ENCODE measurements around the gene CCDC8. TPM values are rescaled to one million over a fixed set of nuclear protein-coding genes. Genes with fewer than 3 reads are reported as not detected.

The CCDC8 gene
- total and polyA plus RNA-seq, 2 of the 4 experiments (the other 2 are of a cell fraction) = 9.3 to 10.2 TPM

- peaks cover 18% of the 10 kb centered on the region for H3K27me3 ChIP-seq (ENCODE audit: control insufficient read depth, insufficient read depth, low read length)
- no peak overlapping the region for H2BK120ac ChIP-seq (ENCODE audit: low read depth, low read length)
- in situ Hi-C loops (cut with MboI; ENCODE audit: low sequenced_read_pairs) = no loop called here
- no peak overlapping the region for H2BK5ac ChIP-seq (ENCODE audit: low read depth, low read length, poor library complexity, severe bottlenecking)
- TF ChIP-seq BHLHE40 (IDR thresholded peaks at IDR 0.05; ENCODE audit: low read depth, low read length) (no peak), ELK1 (IDR thresholded peaks at IDR 0.05; ENCODE audit: borderline replicate concordance, low read depth, low read length) (no peak), SMC3 (IDR thresholded peaks at IDR 0.05; ENCODE audit: low read depth, low read length) (no peak), CTCF (conservative IDR thresholded peaks at IDR 0.05; ENCODE audit: low read depth, low read length) (no peak), USF2 (IDR thresholded peaks at IDR 0.05; ENCODE audit: low read depth, low read length) (no peak), POLR2A (IDR thresholded peaks at IDR 0.05; ENCODE audit: low read depth, low read length) (no peak), NFE2L2 (IDR thresholded peaks at IDR 0.05; ENCODE audit: low read depth, low read length) (no peak), RFX5 (IDR thresholded peaks at IDR 0.05; ENCODE audit: low read depth, low read length) (no peak), FOS (IDR thresholded peaks at IDR 0.05; ENCODE audit: low read depth, low read length) (no peak), RAD21 (IDR thresholded peaks at IDR 0.05; ENCODE audit: low read length) (no peak), CEBPB (IDR thresholded peaks at IDR 0.05; ENCODE audit: low read depth, low read length) (no peak), MXI1 (IDR thresholded peaks at IDR 0.05; ENCODE audit: borderline replicate concordance, low read depth, low read length) (no peak), MAZ (IDR thresholded peaks at IDR 0.05; ENCODE audit: borderline replicate concordance, low read depth, low read length) (no peak), CHD1 (IDR thresholded peaks at IDR 0.05; ENCODE audit: low read depth, low read length) (no peak), MAFK (IDR thresholded peaks at IDR 0.05; ENCODE audit: low read depth, low read length) (no peak)
- no peak overlapping the region for H4K5ac ChIP-seq (ENCODE audit: low read depth, low read length)
- dilution Hi-C loops (cut with HindIII; ENCODE audit: low sequenced_read_pairs, unreplicated experiment) = no loop called here
- BruUV-seq (replicated peaks) = no TSS peak
- no peak overlapping the region for H3K18ac ChIP-seq (ENCODE audit: low read depth, low read length)
- ChIA-PET CTCF (no interaction called here), POLR2A (ENCODE audit: unreplicated experiment) (no interaction called here)
- H3K4me2 ChIP-seq (ENCODE audit: low read depth, low read length) = no peak overlapping the region
- H3K14ac ChIP-seq (replicated peaks; ENCODE audit: low read depth, low read length) = no peak overlapping the region
- H4K8ac ChIP-seq (ENCODE audit: low read depth in 2 of 2, low read length in 2 of 2) = no peak overlapping the region
- WGBS, 2 experiments (ENCODE audit: extremely low coverage in 2 of 2, insufficient read length in 1 of 2) = no CpG with 5 or more reads among the region's 5 CpGs
- H3K56ac ChIP-seq (ENCODE audit: extremely low read depth, insufficient read depth, low read length) = no peak overlapping the region
- H3K27ac ChIP-seq (ENCODE audit: insufficient read depth, low read length) = no peak overlapping the region
- H2AK9ac ChIP-seq (replicated peaks; ENCODE audit: low read depth, low read length, poor library complexity) = no peak overlapping the region
- no peak overlapping the region for H2BK15ac ChIP-seq (ENCODE audit: low read depth, low read length)
- no peak overlapping the region for H2BK20ac ChIP-seq (ENCODE audit: low read depth, low read length)
- no peaks in the 10 kb centered on the region for H4K20me1 ChIP-seq (ENCODE audit: insufficient read depth, low read length)
- H3K79me1 ChIP-seq (ENCODE audit: low read depth in 1 of 2, low read length in 2 of 2) = no peaks in the 10 kb centered on the region
- H4K91ac ChIP-seq (ENCODE audit: insufficient read depth, low read depth, low read length) = no peak overlapping the region
- H3K9ac ChIP-seq (ENCODE audit: low read depth, low read length) = no peak overlapping the region
- H3K4me3 ChIP-seq (ENCODE audit: insufficient read depth, low read depth, low read length) = no peak overlapping the region
- DNase-seq = no peak
- H3K4ac ChIP-seq (ENCODE audit: low read depth, low read length) = no peak overlapping the region
- no peak for ATAC-seq (ENCODE audit: low read depth)
- no peaks in the 10 kb centered on the region for H3K4me1 ChIP-seq (ENCODE audit: control insufficient read depth, insufficient read depth, low read length)
- no peaks in the 10 kb centered on the region for H3K9me1 ChIP-seq (ENCODE audit: insufficient read depth, low read length)
- H2AFZ ChIP-seq (replicated peaks; ENCODE audit: low read length, poor library complexity) = no peak overlapping the region
- H2AK5ac ChIP-seq (ENCODE audit: low read depth, low read length) = no peak overlapping the region
- H3K23ac ChIP-seq (ENCODE audit: low read depth, low read length) = no peak overlapping the region
- H3K9me3 ChIP-seq (ENCODE audit: control insufficient read depth, insufficient read depth, low read length) = peaks cover 6% of the 10 kb centered on the region
- intact Hi-C loops (cut with micrococcal nuclease) = no loop called here
- no peaks in the 10 kb centered on the region for H3K36me3 ChIP-seq (ENCODE audit: control insufficient read depth, insufficient read depth, low read length)
Observed at GRCh38 chr19:46450737-46451136, 37.4 kb upstream of the CCDC8 start.

All from IMR-90 (cell line).